Tibial nerve (tissue), 4 donors: Measurements from ENCODE around the gene MYRIP. TPM values are rescaled to one million over a fixed set of nuclear protein-coding genes. Genes with fewer than 3 reads are reported as not detected.
"Not testable (repeated sequence)": the region's sequence is repeated elsewhere in the genome, so short reads cannot be mapped to it uniquely, and the experiment has no call there.

Source experiments
- DNase-seq, 2 donors: peaks; one replicate each; pipeline ENCODE4 v3.0.0-alpha.2; 2019; ENCODE audit warnings: low spot score in 2 of 2
- H3K27ac ChIP-seq, 4 donors: fragments of 200-600 bp; sonication (generic) in 3 of 4; one replicate each; pipeline ENCODE4 v1.5.1; 2017 to 2019; ENCODE audit warnings: mild to moderate bottlenecking in 1 of 4
- H3K27me3 ChIP-seq, 2 donors: fragments of 200-600 bp; sonication (generic) in 1 of 2; one replicate each; pipeline versions ENCODE4 v1.5.1 to v1.6.0; 2017 to 2019
- H3K36me3 ChIP-seq, 3 donors: fragments of 200-600 bp; sonication (generic); one replicate each; pipeline ENCODE4 v1.5.1; 2018 to 2019
- H3K4me1 ChIP-seq, 4 donors: fragments of 200-600 bp; sonication (generic) in 3 of 4; one replicate each; pipeline ENCODE4 v1.5.1; 2017 to 2019
- H3K4me3 ChIP-seq, 4 donors: fragments of 200-600 bp; sonication (generic) in 3 of 4; one replicate each; pipeline ENCODE4 v1.5.1; 2017 to 2019; ENCODE audit warnings: mild to moderate bottlenecking in 1 of 4, moderate library complexity in 1 of 4
- H3K9me3 ChIP-seq, 4 donors: fragments of 200-600 bp; sonication (generic) in 3 of 4; one replicate each; pipeline ENCODE4 v1.5.1; 2017 to 2019
- EP300 ChIP-seq, 2 donors: sonication (generic); formaldehyde crosslinking; IDR thresholded peaks; one replicate each; pipeline ENCODE4 v1.6.1; 2017; ENCODE audit warnings: antibody characterized with exemption in 2 of 2, mild to moderate bottlenecking in 1 of 2
- POLR2A ChIP-seq, 2 donors: fragments of 450-650 bp; IDR thresholded peaks; one replicate each; pipeline ENCODE4 v1.6.1; 2017; ENCODE audit warnings: antibody characterized with exemption in 2 of 2, mild to moderate bottlenecking in 2 of 2, moderate library complexity in 2 of 2
- WGBS, 2 donors: methylation state at CpG; one replicate each; pipeline ENCODE4 v1.1.5; 2018; 5-methylcytosine and 5-hydroxymethylcytosine counted together
- total RNA-seq, 4 donors: library from RNA; depleted of rRNA; stranded (reverse); fragments of >200 nt; gene quantifications; one replicate each; pipeline ENCODE4 v1.1.0, GENCODE V29; 2016
- TF ChIP-seq, protein P1 (sequence below), 5 experiments: fragments of 200-600 bp in 3 of 5; fragments of 450-650 bp in 2 of 5; sonication (generic) in 3 of 5; IDR thresholded peaks; one replicate each; pipeline ENCODE4 v1.5.1; 2016 to 2019; ENCODE audit warnings: antibody characterized with exemption in 5 of 5, mild to moderate bottlenecking in 3 of 5, moderate library complexity in 2 of 5

The MYRIP gene
- total RNA-seq, 4 donors from 2014 or later = 2.9 to 12.0 (median 9.9) TPM

DNA sequence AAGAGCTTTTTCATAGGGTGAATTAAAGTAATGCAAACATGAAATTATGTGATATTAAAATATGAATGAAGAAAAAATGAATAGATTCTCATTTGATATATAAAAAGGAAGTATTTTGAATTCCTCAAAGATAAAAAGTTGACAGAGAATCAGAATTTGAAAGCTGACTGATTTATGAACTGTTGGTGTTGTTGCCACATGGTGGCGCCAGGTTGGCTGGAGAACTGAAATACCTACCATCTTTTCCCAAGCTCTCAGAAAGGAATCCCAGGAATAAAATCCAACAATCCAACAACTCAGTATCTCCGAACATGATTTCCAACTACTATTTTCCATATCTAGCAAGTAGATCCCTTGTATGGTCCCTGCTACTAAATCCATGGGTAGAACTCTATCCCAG, 3.1 kb downstream of the MYRIP start:
- H3K27me3 ChIP-seq = peaks cover 0 to 25% of the 10 kb centered on the region in 2 donors

DNA sequence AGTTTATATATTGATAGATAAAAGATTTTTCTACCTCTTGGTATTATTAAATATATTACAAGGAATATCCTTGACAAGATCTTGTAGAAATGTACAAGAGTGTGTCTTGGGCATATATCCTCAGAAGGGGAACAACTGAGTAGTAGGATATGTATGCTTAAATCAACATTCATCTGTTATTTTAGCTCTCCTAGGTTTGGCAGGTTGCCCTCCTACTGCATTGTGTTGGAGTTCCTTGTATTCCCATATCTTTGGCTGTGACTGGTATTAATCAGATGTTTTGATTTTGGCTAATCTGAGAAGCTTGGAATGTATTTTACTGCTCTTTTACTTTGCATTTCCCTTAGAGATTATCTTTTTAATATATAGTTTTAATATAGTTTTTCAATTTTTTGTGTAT, 4.6 kb downstream of the MYRIP start:
- no peak overlapping the region for H3K4me3 ChIP-seq
- TF ChIP-seq EP300 (IDR thresholded peaks at IDR 0.05) (no peak), POLR2A (IDR thresholded peaks at IDR 0.05) (no peak)
- TF ChIP-seq, protein P1, sequence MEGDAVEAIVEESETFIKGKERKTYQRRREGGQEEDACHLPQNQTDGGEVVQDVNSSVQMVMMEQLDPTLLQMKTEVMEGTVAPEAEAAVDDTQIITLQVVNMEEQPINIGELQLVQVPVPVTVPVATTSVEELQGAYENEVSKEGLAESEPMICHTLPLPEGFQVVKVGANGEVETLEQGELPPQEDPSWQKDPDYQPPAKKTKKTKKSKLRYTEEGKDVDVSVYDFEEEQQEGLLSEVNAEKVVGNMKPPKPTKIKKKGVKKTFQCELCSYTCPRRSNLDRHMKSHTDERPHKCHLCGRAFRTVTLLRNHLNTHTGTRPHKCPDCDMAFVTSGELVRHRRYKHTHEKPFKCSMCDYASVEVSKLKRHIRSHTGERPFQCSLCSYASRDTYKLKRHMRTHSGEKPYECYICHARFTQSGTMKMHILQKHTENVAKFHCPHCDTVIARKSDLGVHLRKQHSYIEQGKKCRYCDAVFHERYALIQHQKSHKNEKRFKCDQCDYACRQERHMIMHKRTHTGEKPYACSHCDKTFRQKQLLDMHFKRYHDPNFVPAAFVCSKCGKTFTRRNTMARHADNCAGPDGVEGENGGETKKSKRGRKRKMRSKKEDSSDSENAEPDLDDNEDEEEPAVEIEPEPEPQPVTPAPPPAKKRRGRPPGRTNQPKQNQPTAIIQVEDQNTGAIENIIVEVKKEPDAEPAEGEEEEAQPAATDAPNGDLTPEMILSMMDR (IDR thresholded peaks at IDR 0.05) = no peak
- DNase-seq = no peak
- H3K27me3 ChIP-seq = peaks cover 0 to 21% of the 10 kb centered on the region in 2 donors
- no peaks in the 10 kb centered on the region for H3K9me3 ChIP-seq
- peaks cover 0 to 13% (median 5%) of the 10 kb centered on the region in 4 donors for H3K4me1 ChIP-seq
- H3K36me3 ChIP-seq = no peaks in the 10 kb centered on the region
- no peak overlapping the region for H3K27ac ChIP-seq

More for the DNA sequence above, 3.1 kb downstream of the MYRIP start:
- H3K9me3 ChIP-seq = no peaks in the 10 kb centered on the region
- peaks cover 0 to 22% (median 5%) of the 10 kb centered on the region in 4 donors for H3K4me1 ChIP-seq
- H3K4me3 ChIP-seq = no peak overlapping the region
- WGBS, 2 donors = 62 to 70% methylated on average over 2 of the region's 2 CpGs
- no peak for TF ChIP-seq POLR2A (IDR thresholded peaks at IDR 0.05)
- TF ChIP-seq, protein P1 (IDR thresholded peaks at IDR 0.05) = peak in 1 of 5 experiments; percentile 5
- TF ChIP-seq EP300 (IDR thresholded peaks at IDR 0.05) = no peak
- no peak for DNase-seq
- H3K36me3 ChIP-seq = no peaks in the 10 kb centered on the region
- no peak overlapping the region for H3K27ac ChIP-seq

DNA sequence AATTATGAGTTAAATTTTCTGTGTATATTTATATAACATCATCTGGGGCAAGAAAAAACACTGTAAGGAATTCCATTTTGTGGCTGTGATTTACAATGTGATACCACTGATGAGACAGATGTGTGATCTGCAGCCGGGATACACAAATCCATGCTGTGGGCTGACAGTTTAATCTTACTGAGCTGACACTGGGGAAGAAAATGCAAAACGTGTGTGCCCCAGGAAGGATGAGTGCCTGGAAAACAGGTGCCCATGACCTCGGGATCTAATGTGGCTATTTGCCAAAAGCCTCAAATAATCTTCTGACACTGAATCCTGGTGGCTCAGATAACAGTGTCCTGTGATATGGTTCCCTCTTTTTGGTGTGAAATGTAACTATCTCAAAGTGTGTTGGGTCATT, 10.5 kb downstream of the MYRIP start:
- Histone ChIP-seq H3K27ac (no peak overlapping the region), H3K4me1 (no peaks in the 10 kb centered on the region), H3K27me3 (no peaks in the 10 kb centered on the region), H3K36me3 (no peaks in the 10 kb centered on the region), H3K4me3 (no peak overlapping the region), H3K9me3 (no peaks in the 10 kb centered on the region)
- no peak for DNase-seq
- 26 to 27% methylated on average over 3 of the region's 3 CpGs for WGBS, 2 donors
- TF ChIP-seq EP300 (IDR thresholded peaks at IDR 0.05) (no peak), POLR2A (IDR thresholded peaks at IDR 0.05) (no peak)
- TF ChIP-seq, protein P1 (IDR thresholded peaks at IDR 0.05) = no peak

DNA sequence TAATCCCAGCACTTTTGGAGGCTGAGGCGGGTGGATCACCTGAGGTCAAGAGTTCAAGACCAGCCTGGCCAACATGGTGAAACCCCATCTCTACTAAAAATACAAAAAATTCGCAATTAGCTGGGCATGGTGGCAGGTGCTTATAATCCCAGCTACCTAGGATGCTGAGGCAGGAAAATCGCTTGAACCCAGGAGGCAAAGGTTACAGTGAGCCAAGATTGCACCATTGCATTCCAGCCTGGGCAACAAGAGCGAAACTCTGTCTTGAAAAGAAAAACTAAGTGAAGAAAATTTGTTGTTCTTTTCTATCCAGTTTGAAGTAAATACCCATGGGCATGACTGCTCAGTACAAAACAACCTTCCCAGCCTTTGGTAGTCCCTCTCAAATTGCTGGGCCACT, 24.4 kb downstream of the MYRIP start:
- not testable (repeated sequence) for H3K9me3 ChIP-seq, H3K4me3 ChIP-seq, DNase-seq, H3K36me3 ChIP-seq, H3K27ac ChIP-seq, H3K27me3 ChIP-seq, H3K4me1 ChIP-seq
- WGBS, 2 donors = 87 to 88% methylated on average over 4 of the region's 4 CpGs

DNA sequence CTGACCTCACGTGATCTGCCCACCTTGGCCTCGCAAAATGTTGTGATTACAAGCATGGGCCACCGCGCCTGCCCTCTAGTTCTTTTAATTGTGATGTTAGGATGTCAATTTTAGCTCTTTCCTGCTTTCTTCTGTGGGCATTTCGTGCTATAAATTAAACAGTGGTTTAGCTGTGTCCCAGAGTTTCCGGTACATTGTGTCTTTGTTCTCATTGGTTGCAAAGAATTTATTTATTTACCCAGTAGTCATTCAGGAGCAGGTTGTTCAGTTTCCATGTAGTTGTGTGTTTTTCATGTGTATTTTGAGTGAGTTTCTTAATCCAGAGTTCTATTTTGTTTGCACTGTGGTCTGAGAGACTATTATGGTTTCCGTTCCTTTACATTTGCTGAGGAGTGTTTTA, 30.1 kb downstream of the MYRIP start:
- no peaks in the 10 kb centered on the region for H3K4me1 ChIP-seq
- 71 to 82% methylated on average over 7 of the region's 7 CpGs for WGBS, 2 donors
- no peak for TF ChIP-seq EP300 (IDR thresholded peaks at IDR 0.05)
- TF ChIP-seq, protein P1 (IDR thresholded peaks at IDR 0.05) = no peak
- TF ChIP-seq POLR2A (IDR thresholded peaks at IDR 0.05) = no peak

DNA sequence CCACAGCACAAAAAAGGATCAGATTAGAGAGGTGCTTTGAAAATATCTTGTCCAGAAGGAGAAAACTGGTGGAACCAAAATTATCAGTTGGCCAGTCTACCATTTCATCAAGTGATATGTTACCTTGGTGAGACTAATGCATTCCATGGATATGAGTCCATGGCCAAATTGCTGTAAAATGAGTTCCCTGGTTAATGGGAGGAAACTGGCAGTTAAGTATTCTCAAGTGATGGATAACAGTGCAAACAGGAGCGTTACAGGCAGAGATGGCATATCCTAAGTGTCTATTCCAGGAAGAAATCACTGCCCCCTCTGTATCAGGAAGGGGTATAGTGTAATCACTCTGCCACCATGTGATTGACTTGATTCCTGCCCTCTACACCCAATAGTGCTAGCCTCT, 34.0 kb downstream of the MYRIP start:
- 86 to 90% methylated on average over 1 of the region's 1 CpG for WGBS, 2 donors

More for the DNA sequence above, 30.1 kb downstream of the MYRIP start:
- H3K36me3 ChIP-seq = no peaks in the 10 kb centered on the region
- no peak overlapping the region for H3K4me3 ChIP-seq
- peaks cover 0 to 16% (median 0%) of the 10 kb centered on the region in 4 donors for H3K9me3 ChIP-seq
- DNase-seq = no peak
- no peak overlapping the region for H3K27ac ChIP-seq
- no peaks in the 10 kb centered on the region for H3K27me3 ChIP-seq

More for the DNA sequence above, 34.0 kb downstream of the MYRIP start:
- H3K4me3 ChIP-seq = no peak overlapping the region
- H3K4me1 ChIP-seq = no peaks in the 10 kb centered on the region
- no peak overlapping the region for H3K27ac ChIP-seq
- peaks cover 0 to 8% (median 0%) of the 10 kb centered on the region in 4 donors for H3K9me3 ChIP-seq
- TF ChIP-seq, protein P1 (IDR thresholded peaks at IDR 0.05) = no peak
- TF ChIP-seq EP300 (IDR thresholded peaks at IDR 0.05) = no peak
- no peak for TF ChIP-seq POLR2A (IDR thresholded peaks at IDR 0.05)
- no peaks in the 10 kb centered on the region for H3K36me3 ChIP-seq
- no peak for DNase-seq
- H3K27me3 ChIP-seq = no peaks in the 10 kb centered on the region
